CD4-positive, alpha-beta memory T cell (primary cell): ENCODE measurements around the gene ANKRD49. TPM values are rescaled to one million over a fixed set of nuclear protein-coding genes. Genes with fewer than 3 reads are reported as not detected.

ENCODE experiments used
- CTCF ChIA-PET: fragments of 350-600 bp; sonication (Branson Sonifier 250); formaldehyde crosslinking; loops from one replicate; lab custom pipeline; 2021; ENCODE audit warnings: inconsistent platforms; ENCODE audit not compliant: partially characterized antibody; lab: Charles Lee
- POLR2A ChIA-PET: fragments of 350-600 bp; sonication (Branson Sonifier 250); formaldehyde crosslinking; loops from one replicate; lab custom pipeline; 2021; ENCODE audit not compliant: partially characterized antibody; lab: Charles Lee
- DNase-seq, 5 donors: peaks; one replicate each; pipeline versions ENCODE4 v3.0.0 to v3.0.0-alpha.2; 2020 to 2022; ENCODE audit warnings: mixed read lengths in 1 of 5
- H3K27ac ChIP-seq: one replicate; pipeline ENCODE4 v1.7.0; 2013; ENCODE audit warnings: low read depth, low read length
- H3K27me3 ChIP-seq: 2 replicates; pipeline ENCODE4 v1.7.0; 2013; ENCODE audit warnings: mild to moderate bottlenecking, low read length, moderate library complexity; ENCODE audit not compliant: insufficient read depth
- H3K36me3 ChIP-seq: 2 replicates; pipeline ENCODE4 v1.7.0; 2013; ENCODE audit warnings: mild to moderate bottlenecking, low read length, moderate library complexity; ENCODE audit not compliant: insufficient read depth
- H3K4me1 ChIP-seq: 2 replicates; pipeline ENCODE4 v1.7.0; 2013; ENCODE audit warnings: mild to moderate bottlenecking, low read length, moderate library complexity; ENCODE audit not compliant: insufficient read depth
- H3K4me3 ChIP-seq, 2 donors: one replicate each; pipeline ENCODE4 v1.7.0; 2013; ENCODE audit warnings: low read length in 2 of 2, mild to moderate bottlenecking in 1 of 2
- H3K9me3 ChIP-seq, 2 donors: one replicate each; pipeline ENCODE4 v1.7.0; 2013; ENCODE audit warnings: low read length in 2 of 2, control low read depth in 1 of 2; ENCODE audit not compliant: control insufficient read depth in 1 of 2
- H3K27ac Mint-ChIP-seq, 7 donors: one replicate each; pipeline ENCODE4 v1.8.0; 2020 to 2021; ENCODE audit warnings: mixed read lengths in 7 of 7, mild to moderate bottlenecking in 6 of 7, inconsistent platforms in 3 of 7, moderate library complexity in 3 of 7
- H3K27me3 Mint-ChIP-seq, 2 donors: one replicate each; pipeline ENCODE4 v1.8.0; 2020 to 2021; ENCODE audit warnings: mixed read lengths in 2 of 2
- H3K36me3 Mint-ChIP-seq, 2 donors: one replicate each; pipeline ENCODE4 v1.8.0; 2020 to 2021; ENCODE audit warnings: mixed read lengths in 2 of 2, inconsistent platforms in 1 of 2, mild to moderate bottlenecking in 1 of 2
- H3K4me1 Mint-ChIP-seq, 4 donors: one replicate each; pipeline ENCODE4 v1.8.0; 2020 to 2021; ENCODE audit warnings: mixed read lengths in 4 of 4, mild to moderate bottlenecking in 1 of 4
- H3K4me3 Mint-ChIP-seq, 8 donors: one replicate each; pipeline ENCODE4 v1.8.0; 2020 to 2021; ENCODE audit warnings: mixed read lengths in 8 of 8, mild to moderate bottlenecking in 7 of 8, moderate library complexity in 6 of 8, inconsistent platforms in 3 of 8
- H3K9me3 Mint-ChIP-seq, 8 donors: one replicate each; pipeline ENCODE4 v1.8.0; 2020 to 2021; ENCODE audit warnings: mixed read lengths in 8 of 8, mild to moderate bottlenecking in 5 of 8, inconsistent platforms in 3 of 8, moderate library complexity in 1 of 8
- intact Hi-C: fragments of 100-400 bp; cut with micrococcal nuclease; formaldehyde crosslinking; loops from one replicate; pipeline ENCODE4 v1.15.1; 2023
- polyA plus RNA-seq, 2 donors: library from polyadenylated mRNA; unstranded; fragments of 300-500 nt; fragmentation: Illumina TruSeq; gene quantifications; one replicate each; pipeline ENCODE4 v1.2.3, GENCODE V29; 2021
- total RNA-seq, 2 experiments: library from RNA; stranded (reverse); gene quantifications; one replicate each; pipeline ENCODE4 v1.2.3, GENCODE V29; 2021

Gene ANKRD49
- total and polyA plus RNA-seq, 4 experiments from 2014 or later: 25.9 to 57.6 (median 42.2) TPM

- Histone ChIP-seq H3K27ac (no peak overlapping the region), H3K27me3 (no peaks in the 10 kb centered on the region), H3K36me3 (no peaks in the 10 kb centered on the region), H3K9me3 (no peaks in the 10 kb centered on the region), H3K4me3 (no peak overlapping the region), H3K4me1 (no peaks in the 10 kb centered on the region)
- Mint-ChIP-seq H3K27me3 (peaks cover 8 to 9% of the 10 kb centered on the region in 2 donors), H3K27ac (no peak overlapping the region), H3K36me3 (no peaks in the 10 kb centered on the region), H3K4me1 (no peaks in the 10 kb centered on the region), H3K9me3 (no peaks in the 10 kb centered on the region), H3K4me3 (no peak overlapping the region)
- intact Hi-C loops: loop anchor here (1.0 to 10.0 kb wide), 6 partner anchors 25 to 1907 kb away; no protein-coding TSS in a partner anchor
- ChIA-PET CTCF (interaction anchor here (0.6 to 2.8 kb wide), 15 partner anchors 10 to 726 kb away, joined by 3 to 10 read pairs (median 3); no protein-coding TSS in a partner anchor), POLR2A (no interaction called here)
- DNase-seq: peak in 4 of 5 donors; percentile 16 to 34 (median 25)
Measured at GRCh38 chr11:94519478-94520084, 25.8 kb downstream of the ANKRD49 start.

- ChIA-PET POLR2A (no interaction called here), CTCF (interaction anchor here (0.9 to 1.7 kb wide), 5 partner anchors 10 to 81 kb away, joined by 3 to 8 read pairs (median 5); partner anchors contain the start of gene C11orf97)
- H3K4me3 Mint-ChIP-seq: no peak overlapping the region
- intact Hi-C loops: no loop called here
- H3K9me3 Mint-ChIP-seq: no peaks in the 10 kb centered on the region
- no peaks in the 10 kb centered on the region for H3K4me1 ChIP-seq
- no peaks in the 10 kb centered on the region for H3K9me3 ChIP-seq
- H3K36me3 Mint-ChIP-seq: no peaks in the 10 kb centered on the region
- H3K36me3 ChIP-seq: no peaks in the 10 kb centered on the region
- H3K27me3 Mint-ChIP-seq: peaks cover 7 to 13% of the 10 kb centered on the region in 2 donors
- H3K27me3 ChIP-seq: no peaks in the 10 kb centered on the region
- DNase-seq: no peak
- no peak overlapping the region for H3K4me3 ChIP-seq
- H3K27ac ChIP-seq: no peak overlapping the region
- H3K27ac Mint-ChIP-seq: no peak overlapping the region
- H3K4me1 Mint-ChIP-seq: no peaks in the 10 kb centered on the region
Measured at GRCh38 chr11:94521684-94522083, 27.9 kb downstream of the ANKRD49 start.

GRCh38 chr11:94524341-94524740 lies 30.6 kb downstream of the ANKRD49 start:
- ChIA-PET POLR2A (no interaction called here), CTCF (interaction anchor here (0.6 to 3.3 kb wide), 2 partner anchors 19 to 1297 kb away, joined by 4 to 10 read pairs; no protein-coding TSS in a partner anchor)
- Histone ChIP-seq H3K9me3 (no peaks in the 10 kb centered on the region), H3K27ac (no peak overlapping the region), H3K4me1 (no peaks in the 10 kb centered on the region), H3K4me3 (no peak overlapping the region), H3K27me3 (peaks cover 6% of the 10 kb centered on the region), H3K36me3 (no peaks in the 10 kb centered on the region)
- no peaks in the 10 kb centered on the region for H3K4me1 Mint-ChIP-seq
- H3K36me3 Mint-ChIP-seq: no peaks in the 10 kb centered on the region
- no peaks in the 10 kb centered on the region for H3K9me3 Mint-ChIP-seq
- no peak overlapping the region for H3K4me3 Mint-ChIP-seq
- H3K27me3 Mint-ChIP-seq: peaks cover 12 to 26% of the 10 kb centered on the region in 2 donors
- intact Hi-C loops: no loop called here
- H3K27ac Mint-ChIP-seq: no peak overlapping the region
- no peak for DNase-seq

- H3K27ac Mint-ChIP-seq: no peak overlapping the region
- Histone ChIP-seq H3K27ac (no peak overlapping the region), H3K36me3 (no peaks in the 10 kb centered on the region), H3K27me3 (peaks cover 6% of the 10 kb centered on the region), H3K4me3 (no peak overlapping the region), H3K4me1 (no peaks in the 10 kb centered on the region), H3K9me3 (no peaks in the 10 kb centered on the region)
- H3K4me1 Mint-ChIP-seq: no peaks in the 10 kb centered on the region
- H3K36me3 Mint-ChIP-seq: no peaks in the 10 kb centered on the region
- no peak for DNase-seq
- H3K27me3 Mint-ChIP-seq: peaks cover 15 to 32% of the 10 kb centered on the region in 2 donors
- CTCF ChIA-PET: interaction anchor here (1.0 to 3.3 kb wide), 2 partner anchors 9 to 20 kb away, joined by 5 to 10 read pairs; no protein-coding TSS in a partner anchor
- no peaks in the 10 kb centered on the region for H3K9me3 Mint-ChIP-seq
- H3K4me3 Mint-ChIP-seq: no peak overlapping the region
- intact Hi-C loops: no loop called here
- POLR2A ChIA-PET: no interaction called here
Measured at GRCh38 chr11:94525546-94526324, 32.0 kb downstream of the ANKRD49 start.

- H3K4me3 ChIP-seq: no peak overlapping the region
- Mint-ChIP-seq H3K4me3 (no peak overlapping the region), H3K36me3 (no peaks in the 10 kb centered on the region), H3K4me1 (no peaks in the 10 kb centered on the region), H3K27ac (no peak overlapping the region), H3K9me3 (no peaks in the 10 kb centered on the region), H3K27me3 (peaks cover 17 to 32% of the 10 kb centered on the region in 2 donors)
- H3K9me3 ChIP-seq: no peaks in the 10 kb centered on the region
- no peaks in the 10 kb centered on the region for H3K4me1 ChIP-seq
- intact Hi-C loops: no loop called here
- no peak for DNase-seq
- ChIA-PET CTCF (interaction anchor here (0.9 to 1.0 kb wide), 2 partner anchors 9 to 10 kb away, joined by 3 to 5 read pairs; no protein-coding TSS in a partner anchor), POLR2A (no interaction called here)
- H3K27me3 ChIP-seq: peaks cover 6% of the 10 kb centered on the region
- no peak overlapping the region for H3K27ac ChIP-seq
- H3K36me3 ChIP-seq: no peaks in the 10 kb centered on the region
Measured at GRCh38 chr11:94526645-94527438, 33.1 kb downstream of the ANKRD49 start.

GRCh38 chr11:94528551-94528950 lies 34.8 kb downstream of the ANKRD49 start:
- no peak overlapping the region for H3K27ac Mint-ChIP-seq
- no peaks in the 10 kb centered on the region for H3K36me3 Mint-ChIP-seq
- H3K4me3 Mint-ChIP-seq: no peak overlapping the region
- Histone ChIP-seq H3K4me1 (no peaks in the 10 kb centered on the region), H3K27ac (no peak overlapping the region), H3K36me3 (no peaks in the 10 kb centered on the region), H3K9me3 (no peaks in the 10 kb centered on the region), H3K4me3 (no peak overlapping the region), H3K27me3 (peaks cover 6% of the 10 kb centered on the region)
- intact Hi-C loops: no loop called here
- DNase-seq: no peak
- CTCF ChIA-PET: interaction anchor here (3.0 kb wide), 1 partner anchor 9 kb away, joined by 10 read pairs; no protein-coding TSS in a partner anchor
- H3K27me3 Mint-ChIP-seq: peaks cover 19 to 33% of the 10 kb centered on the region in 2 donors
- H3K4me1 Mint-ChIP-seq: no peaks in the 10 kb centered on the region
- POLR2A ChIA-PET: no interaction called here
- H3K9me3 Mint-ChIP-seq: no peaks in the 10 kb centered on the region
